HEK293 (cell line): ENCODE measurements around the gene NCKAP5.

ENCODE experiments used
- CTCF ChIA-PET: fragments of 350-600 bp; formaldehyde crosslinking; extraction: SDS; loops from one replicate; lab custom pipeline; 2021; ENCODE audit warnings: antibody characterized with exemption; lab: Yijun Ruan, JAX
- POLR2A ChIA-PET: fragments of 300-600 bp; formaldehyde crosslinking; extraction: SDS; loops from one replicate; lab custom pipeline; 2020; ENCODE audit warnings: antibody characterized with exemption, inconsistent platforms; lab: Yijun Ruan, JAX
- H3K27ac ChIP-seq: fragments of 200-500 bp; sonication (Bioruptor generic); 2 replicates; pipeline ENCODE4 v1.5.1; 2014; ENCODE audit warnings: low read depth, low read length, control low read depth, inconsistent platforms; ENCODE audit errors: extremely low read depth
- H3K36me3 ChIP-seq, 2 experiments: fragments of 200-500 bp in 1 of 2; sonication (Bioruptor generic) in 1 of 2; 1 replicate in 1 of 2; 2 replicates in 1 of 2; pipeline ENCODE4 v1.5.1; 2014 to 2017; ENCODE audit warnings: inconsistent platforms in 2 of 2, low read length in 2 of 2; ENCODE audit not compliant: control insufficient read depth in 2 of 2, insufficient read depth in 1 of 2
- H3K4me1 ChIP-seq: fragments of 200-500 bp; sonication (Bioruptor generic); 2 replicates; pipeline ENCODE4 v1.5.1; 2014; ENCODE audit warnings: mild to moderate bottlenecking, low read length, inconsistent platforms; ENCODE audit not compliant: control insufficient read depth, insufficient read depth
- H3K4me3 ChIP-seq: 2 replicates; pipeline ENCODE4 v1.5.1; 2011; ENCODE audit warnings: low read depth, mild to moderate bottlenecking, control low read depth, low read length, moderate library complexity
- H3K9me3 ChIP-seq: fragments of 200-500 bp; sonication (Bioruptor generic); 2 replicates; pipeline ENCODE4 v1.5.1; 2014; ENCODE audit warnings: low read depth, low read length, inconsistent platforms; ENCODE audit not compliant: control insufficient read depth, insufficient read depth
- AEBP2 ChIP-seq: fragments of 450-650 bp; formaldehyde crosslinking; IDR thresholded peaks from 2 replicates; pipeline ENCODE4 v1.5.1; 2016; ENCODE audit warnings: missing biosample characterization, missing genetic modification characterization, borderline replicate concordance
- GLIS1 ChIP-seq: fragments of 450-650 bp; formaldehyde crosslinking; IDR thresholded peaks from 2 replicates; pipeline ENCODE4 v1.5.1; 2016; ENCODE audit warnings: missing biosample characterization, missing genetic modification characterization
- KLF7 ChIP-seq: fragments of 450-650 bp; formaldehyde crosslinking; IDR thresholded peaks from 2 replicates; pipeline ENCODE4 v1.5.1; 2016; ENCODE audit warnings: missing biosample characterization, missing genetic modification characterization, borderline replicate concordance
- MEIS1 ChIP-seq: sonication (generic); formaldehyde crosslinking; IDR thresholded peaks from 2 replicates; pipeline ENCODE4 v1.8.1; 2022; ENCODE audit warnings: missing genetic modification reagents, mild to moderate bottlenecking, borderline replicate concordance
- PBX3 ChIP-seq: sonication (generic); formaldehyde crosslinking; IDR thresholded peaks from 2 replicates; pipeline ENCODE4 v1.8.1; 2022; ENCODE audit warnings: mild to moderate bottlenecking, moderate library complexity, missing genetic modification reagents
- RBAK ChIP-seq: fragments of 450-650 bp; formaldehyde crosslinking; IDR thresholded peaks from 2 replicates; pipeline ENCODE4 v1.5.1; 2016; ENCODE audit warnings: missing biosample characterization, missing genetic modification characterization
- TCF7L2 ChIP-seq: IDR thresholded peaks from 2 replicates; pipeline ENCODE4 v1.6.1; 2011; ENCODE audit warnings: low read depth, mild to moderate bottlenecking, inconsistent platforms, low read length, moderate library complexity, borderline replicate concordance
- ZBTB1 ChIP-seq: fragments of 450-650 bp; formaldehyde crosslinking; IDR thresholded peaks from 2 replicates; pipeline ENCODE4 v1.5.1; 2016; ENCODE audit warnings: missing biosample characterization, missing genetic modification characterization
- ZBTB11 ChIP-seq: fragments of 450-650 bp; formaldehyde crosslinking; conservative IDR thresholded peaks from 2 replicates; pipeline ENCODE4 v1.5.1; 2016; ENCODE audit warnings: low read depth, missing biosample characterization, missing genetic modification characterization
- ZNF114 ChIP-seq: fragments of 450-650 bp; formaldehyde crosslinking; IDR thresholded peaks from 2 replicates; pipeline ENCODE4 v1.5.0; 2017; ENCODE audit warnings: missing biosample characterization, missing genetic modification characterization
- ZNF133 ChIP-seq: fragments of 450-650 bp; formaldehyde crosslinking; IDR thresholded peaks from 2 replicates; pipeline ENCODE4 v1.5.1; 2016; ENCODE audit warnings: missing biosample characterization, missing genetic modification characterization
- ZNF211 ChIP-seq: fragments of 450-650 bp; formaldehyde crosslinking; IDR thresholded peaks from 2 replicates; pipeline ENCODE4 v1.5.1; 2016; ENCODE audit warnings: low read depth, missing biosample characterization, missing genetic modification characterization
- ZNF341 ChIP-seq: fragments of 450-650 bp; formaldehyde crosslinking; IDR thresholded peaks from 2 replicates; pipeline ENCODE4; 2016; ENCODE audit warnings: low read depth, missing biosample characterization, missing genetic modification characterization
- ZNF555 ChIP-seq: fragments of 450-650 bp; formaldehyde crosslinking; conservative IDR thresholded peaks from 2 replicates; pipeline ENCODE4 v1.5.1; 2017; ENCODE audit warnings: missing biosample characterization, mild to moderate bottlenecking, missing genetic modification characterization, inconsistent platforms
- ZNF558 ChIP-seq: fragments of 450-650 bp; formaldehyde crosslinking; IDR thresholded peaks from 2 replicates; pipeline ENCODE4 v1.5.1; 2016; ENCODE audit warnings: missing biosample characterization, missing genetic modification characterization
- ZNF654 ChIP-seq: fragments of 450-650 bp; formaldehyde crosslinking; IDR thresholded peaks from 2 replicates; pipeline ENCODE4 v1.5.1; 2016; ENCODE audit warnings: low read depth, missing biosample characterization, missing genetic modification characterization
- ZNF677 ChIP-seq: fragments of 450-650 bp; IDR thresholded peaks from 2 replicates; pipeline ENCODE4 v1.5.0; 2018; ENCODE audit warnings: missing biosample characterization, mild to moderate bottlenecking, missing genetic modification characterization, moderate library complexity
- ZNF785 ChIP-seq: fragments of 450-650 bp; formaldehyde crosslinking; IDR thresholded peaks from 2 replicates; pipeline ENCODE4 v1.5.1; 2016; ENCODE audit warnings: missing biosample characterization, missing genetic modification characterization
- ZNF843 ChIP-seq: fragments of 450-650 bp; formaldehyde crosslinking; IDR thresholded peaks from 2 replicates; pipeline ENCODE4 v1.5.1; 2016; ENCODE audit warnings: missing biosample characterization, missing genetic modification characterization
- TF ChIP-seq, protein P1 (sequence below): fragments of 450-650 bp; formaldehyde crosslinking; IDR thresholded peaks from 2 replicates; pipeline ENCODE4 v1.5.1; 2016; ENCODE audit warnings: missing biosample characterization, missing genetic modification characterization

Gene NCKAP5

DNA sequence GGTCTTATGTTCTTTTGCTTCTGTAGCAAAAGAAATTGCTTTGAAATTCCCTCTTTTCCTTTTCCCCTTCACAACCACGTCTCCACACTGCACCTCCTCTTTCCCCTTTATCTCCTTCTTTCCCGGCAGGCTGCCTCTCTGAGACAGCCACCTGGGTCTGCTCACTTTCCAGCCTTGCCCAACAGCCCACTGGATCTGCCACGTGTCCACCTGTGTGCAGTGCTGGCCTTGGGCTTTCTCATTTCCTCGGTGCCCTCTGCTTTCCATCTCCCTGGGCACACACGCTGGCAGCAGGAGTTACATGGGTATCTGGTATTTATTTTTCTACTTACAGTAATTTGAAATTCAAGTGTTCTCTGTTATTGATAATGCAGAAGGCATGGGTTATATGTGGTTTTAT is 684.8 kb downstream of the NCKAP5 start:
- no peak overlapping the region for H3K4me3 ChIP-seq
- H3K36me3 ChIP-seq: no peaks in the 10 kb centered on the region
- ChIA-PET POLR2A (no interaction called here), CTCF (no interaction called here)
- no peak overlapping the region for H3K27ac ChIP-seq
- H3K4me1 ChIP-seq: 0 out of 2 replicates have a peak, but pooled peaks cover 10% of the 10 kb centered on the region
- no peaks in the 10 kb centered on the region for H3K9me3 ChIP-seq
- TF ChIP-seq ZNF785 (tag by site-specific recombination): no peak
- no peak for TF ChIP-seq PBX3 (CRISPR knock-in tag)
- TF ChIP-seq TCF7L2: no peak
- TF ChIP-seq RBAK (tag by site-specific recombination): no peak
- no peak for TF ChIP-seq ZNF654
- no peak for TF ChIP-seq ZBTB11 (tag by site-specific recombination)
- TF ChIP-seq ZNF341 (tag by site-specific recombination): no peak

- Histone ChIP-seq H3K9me3 (no peaks in the 10 kb centered on the region), H3K27ac (no peak overlapping the region), H3K4me3 (no peak overlapping the region), H3K36me3 (no peaks in the 10 kb centered on the region), H3K4me1 (0 out of 2 replicates have a peak, but pooled peaks cover 10% of the 10 kb centered on the region)
- ChIA-PET CTCF (interaction anchor here (0.7 kb wide), 1 partner anchor 545 kb away, joined by 3 read pairs; no protein-coding TSS in a partner anchor), POLR2A (no interaction called here)
- no peak for TF ChIP-seq ZNF558 (tag by site-specific recombination)
- no peak for TF ChIP-seq ZNF133 (tag by site-specific recombination)
- no peak for TF ChIP-seq ZNF677 (tag by site-specific recombination)
- TF ChIP-seq ZNF843 (tag by site-specific recombination): no peak
- TF ChIP-seq ZNF654: no peak
- no peak for TF ChIP-seq ZNF114 (tag by site-specific recombination)
- TF ChIP-seq MEIS1 (CRISPR knock-in tag): no peak
- TF ChIP-seq GLIS1 (tag by site-specific recombination): no peak
- TF ChIP-seq AEBP2 (tag by site-specific recombination): no peak
- no peak for TF ChIP-seq ZBTB1
- no peak for TF ChIP-seq ZNF211 (tag by site-specific recombination)
- no peak for TF ChIP-seq KLF7 (tag by site-specific recombination)
- no peak for TF ChIP-seq ZNF785 (tag by site-specific recombination)
- TF ChIP-seq ZNF555 (tag by site-specific recombination): no peak
- TF ChIP-seq, protein P1, sequence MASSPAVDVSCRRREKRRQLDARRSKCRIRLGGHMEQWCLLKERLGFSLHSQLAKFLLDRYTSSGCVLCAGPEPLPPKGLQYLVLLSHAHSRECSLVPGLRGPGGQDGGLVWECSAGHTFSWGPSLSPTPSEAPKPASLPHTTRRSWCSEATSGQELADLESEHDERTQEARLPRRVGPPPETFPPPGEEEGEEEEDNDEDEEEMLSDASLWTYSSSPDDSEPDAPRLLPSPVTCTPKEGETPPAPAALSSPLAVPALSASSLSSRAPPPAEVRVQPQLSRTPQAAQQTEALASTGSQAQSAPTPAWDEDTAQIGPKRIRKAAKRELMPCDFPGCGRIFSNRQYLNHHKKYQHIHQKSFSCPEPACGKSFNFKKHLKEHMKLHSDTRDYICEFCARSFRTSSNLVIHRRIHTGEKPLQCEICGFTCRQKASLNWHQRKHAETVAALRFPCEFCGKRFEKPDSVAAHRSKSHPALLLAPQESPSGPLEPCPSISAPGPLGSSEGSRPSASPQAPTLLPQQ (tag by site-specific recombination): no peak
Measured at GRCh38 chr2:132881546-132881945, 686.7 kb downstream of the NCKAP5 start.
